Subcutaneous abdominal adipose tissue (tissue), 5 donors: ENCODE results near the gene GABPB2.

ENCODE experiments used
- H3K27ac ChIP-seq: one replicate; pipeline ENCODE4 v1.7.0; 2013; ENCODE audit warnings: low read depth, mild to moderate bottlenecking, inconsistent platforms, low read length, moderate library complexity
- H3K27me3 ChIP-seq, 5 donors: one replicate each; pipeline ENCODE4 v1.7.0; 2013; ENCODE audit warnings: low read length in 5 of 5, inconsistent platforms in 1 of 5; ENCODE audit not compliant: control insufficient read depth in 5 of 5, insufficient read depth in 4 of 5
- H3K36me3 ChIP-seq, 5 donors: one replicate each; pipeline ENCODE4 v1.7.0; 2013; ENCODE audit warnings: low read length in 5 of 5; ENCODE audit not compliant: control insufficient read depth in 5 of 5, insufficient read depth in 5 of 5
- H3K4me1 ChIP-seq, 5 donors: one replicate each; pipeline ENCODE4 v1.7.0; 2013; ENCODE audit warnings: low read length in 5 of 5, mild to moderate bottlenecking in 3 of 5, moderate library complexity in 1 of 5; ENCODE audit not compliant: control insufficient read depth in 5 of 5, insufficient read depth in 5 of 5
- H3K4me3 ChIP-seq, 5 donors: one replicate each; pipeline ENCODE4 v1.7.0; 2013; ENCODE audit warnings: low read length in 5 of 5, low read depth in 1 of 5
- H3K9ac ChIP-seq, 5 donors: one replicate each; pipeline ENCODE4 v1.7.0; 2013; ENCODE audit warnings: low read length in 5 of 5, mild to moderate bottlenecking in 4 of 5, moderate library complexity in 3 of 5
- H3K9me3 ChIP-seq, 5 donors: one replicate each; pipeline ENCODE4 v1.7.0; 2013; ENCODE audit warnings: low read length in 5 of 5; ENCODE audit not compliant: control insufficient read depth in 5 of 5
- donor health status: healthy.
- donor health status: healthy.
- donor health status: healthy.
- donor health status: healthy.
- donor health status: healthy.

The GABPB2 gene

DNA sequence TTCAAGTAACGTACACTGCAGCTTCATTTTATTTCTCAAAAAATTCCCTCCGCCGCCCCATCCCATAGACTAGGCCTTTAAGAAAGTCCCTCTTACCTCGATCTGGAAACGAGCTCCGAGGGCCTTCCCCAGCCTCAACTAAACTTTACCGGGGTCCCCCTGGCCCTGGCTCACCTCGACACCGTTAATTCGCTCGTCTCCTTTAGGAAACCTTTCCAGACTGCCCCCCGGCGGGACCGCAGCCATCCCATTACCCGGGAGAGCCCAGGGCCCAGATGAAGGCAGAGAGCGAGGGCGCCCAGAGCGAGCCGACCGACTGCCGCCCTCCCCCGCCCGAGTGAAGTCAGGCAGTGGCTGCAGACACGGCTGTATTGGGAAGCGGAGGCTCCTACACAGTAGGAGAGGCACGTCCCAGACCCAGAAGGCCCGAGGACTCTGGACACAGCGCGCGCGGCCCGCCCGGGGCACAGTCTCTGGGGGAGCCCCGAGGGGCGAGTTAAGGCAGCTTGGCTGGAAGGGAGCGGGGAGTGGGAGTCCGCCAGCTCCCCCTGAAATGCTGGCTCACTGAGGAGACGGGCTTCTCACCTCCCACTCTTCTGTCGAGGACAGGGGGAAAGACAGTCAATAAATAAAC is 61.3 kb downstream of the GABPB2 start:
- Histone ChIP-seq H3K4me3 (peak overlapping the region; percentile 64 to 76 (median 66)), H3K9ac (peak overlapping the region; percentile 33 to 76 (median 58)), H3K27ac (peak overlapping the region; percentile 60), H3K36me3 (peaks cover 0 to 35% (median 28%) of the 10 kb centered on the region in 5 donors), H3K27me3 (no peaks in the 10 kb centered on the region), H3K4me1 (peaks cover 0 to 21% (median 19%) of the 10 kb centered on the region in 5 donors), H3K9me3 (no peaks in the 10 kb centered on the region)

DNA sequence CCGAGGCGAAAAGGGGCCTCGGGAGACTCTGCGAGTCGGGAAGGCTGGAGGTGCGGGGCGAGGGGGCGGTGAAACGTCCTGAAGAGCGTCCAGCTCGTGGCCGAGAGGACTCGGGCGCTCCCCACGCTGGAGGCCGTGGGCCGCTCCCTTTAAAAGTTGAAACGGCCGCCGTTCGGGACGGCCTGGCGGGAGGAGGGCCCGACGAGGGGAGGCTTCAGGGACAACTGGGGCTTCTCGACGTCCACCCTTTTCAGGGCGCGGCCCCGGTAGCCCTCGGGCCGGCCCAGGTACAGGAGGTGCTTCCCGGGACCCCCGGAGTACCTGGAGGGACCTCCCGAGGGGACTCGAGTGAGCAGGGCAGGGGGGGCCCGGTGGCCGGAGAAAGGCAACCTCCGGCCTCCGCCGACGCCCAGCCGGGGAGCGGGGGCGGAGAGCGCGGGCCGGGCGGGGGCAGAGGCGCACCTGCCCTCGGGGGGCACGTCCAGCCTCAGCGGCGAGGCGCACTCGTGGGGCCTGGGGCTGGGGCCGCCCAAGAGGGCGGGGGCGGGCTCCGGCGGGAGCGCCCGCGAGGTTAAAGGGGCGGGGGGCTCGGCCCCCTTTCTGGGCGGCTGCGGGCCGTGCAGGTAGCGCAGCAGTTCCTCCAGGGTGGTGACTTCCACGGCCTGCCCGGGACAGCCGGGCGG is 61.9 kb downstream of the GABPB2 start:
- Histone ChIP-seq H3K27me3 (no peaks in the 10 kb centered on the region), H3K9ac (peak overlapping the region in 3 of 5 donors; percentile 33 to 76 (median 54)), H3K9me3 (no peaks in the 10 kb centered on the region), H3K4me1 (peaks cover 0 to 21% (median 19%) of the 10 kb centered on the region in 5 donors), H3K27ac (peak overlapping the region; percentile 60), H3K36me3 (peaks cover 0 to 38% (median 29%) of the 10 kb centered on the region in 5 donors), H3K4me3 (peak overlapping the region in 2 of 5 donors; percentile 65 to 68)

- Histone ChIP-seq H3K4me3 (no peak overlapping the region), H3K27ac (no peak overlapping the region), H3K9me3 (no peaks in the 10 kb centered on the region), H3K9ac (no peak overlapping the region), H3K4me1 (peaks cover 0 to 21% (median 19%) of the 10 kb centered on the region in 5 donors), H3K27me3 (no peaks in the 10 kb centered on the region), H3K36me3 (peaks cover 0 to 45% (median 29%) of the 10 kb centered on the region in 5 donors)
Measured at GRCh38 chr1:151133018-151133806, 62.7 kb downstream of the GABPB2 start.

DNA sequence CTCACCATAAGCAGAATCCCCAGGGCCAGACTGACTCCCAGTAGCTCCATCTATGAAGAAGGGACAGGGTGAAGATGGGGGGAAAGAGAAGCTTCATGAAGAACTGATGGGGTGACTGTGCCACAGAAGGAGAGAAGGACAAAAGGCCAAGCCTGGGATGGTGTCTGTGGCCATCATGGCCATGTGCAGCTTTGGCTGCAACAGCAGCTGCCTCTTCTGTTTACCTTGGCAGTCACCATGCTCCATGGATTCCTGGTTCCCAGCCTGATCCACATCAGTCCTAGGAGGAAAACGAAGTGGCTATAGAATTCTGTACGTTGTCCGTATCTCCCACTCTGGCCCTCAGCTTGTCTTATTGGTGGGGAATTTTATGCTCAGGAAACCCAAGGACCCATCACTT is 63.8 kb downstream of the GABPB2 start:
- Histone ChIP-seq H3K9ac (peak overlapping the region in 1 of 5 donors; percentile 21), H3K36me3 (peaks cover 0 to 55% (median 34%) of the 10 kb centered on the region in 5 donors), H3K9me3 (no peaks in the 10 kb centered on the region), H3K27ac (no peak overlapping the region), H3K4me3 (no peak overlapping the region), H3K4me1 (peaks cover 0 to 21% (median 19%) of the 10 kb centered on the region in 5 donors), H3K27me3 (no peaks in the 10 kb centered on the region)

GRCh38 chr1:151134991-151135390 is 64.4 kb downstream of the GABPB2 start:
- no peaks in the 10 kb centered on the region for H3K27me3 ChIP-seq
- no peak overlapping the region for H3K4me3 ChIP-seq
- H3K4me1 ChIP-seq, result peaks cover 0 to 21% (median 19%) of the 10 kb centered on the region in 5 donors

DNA sequence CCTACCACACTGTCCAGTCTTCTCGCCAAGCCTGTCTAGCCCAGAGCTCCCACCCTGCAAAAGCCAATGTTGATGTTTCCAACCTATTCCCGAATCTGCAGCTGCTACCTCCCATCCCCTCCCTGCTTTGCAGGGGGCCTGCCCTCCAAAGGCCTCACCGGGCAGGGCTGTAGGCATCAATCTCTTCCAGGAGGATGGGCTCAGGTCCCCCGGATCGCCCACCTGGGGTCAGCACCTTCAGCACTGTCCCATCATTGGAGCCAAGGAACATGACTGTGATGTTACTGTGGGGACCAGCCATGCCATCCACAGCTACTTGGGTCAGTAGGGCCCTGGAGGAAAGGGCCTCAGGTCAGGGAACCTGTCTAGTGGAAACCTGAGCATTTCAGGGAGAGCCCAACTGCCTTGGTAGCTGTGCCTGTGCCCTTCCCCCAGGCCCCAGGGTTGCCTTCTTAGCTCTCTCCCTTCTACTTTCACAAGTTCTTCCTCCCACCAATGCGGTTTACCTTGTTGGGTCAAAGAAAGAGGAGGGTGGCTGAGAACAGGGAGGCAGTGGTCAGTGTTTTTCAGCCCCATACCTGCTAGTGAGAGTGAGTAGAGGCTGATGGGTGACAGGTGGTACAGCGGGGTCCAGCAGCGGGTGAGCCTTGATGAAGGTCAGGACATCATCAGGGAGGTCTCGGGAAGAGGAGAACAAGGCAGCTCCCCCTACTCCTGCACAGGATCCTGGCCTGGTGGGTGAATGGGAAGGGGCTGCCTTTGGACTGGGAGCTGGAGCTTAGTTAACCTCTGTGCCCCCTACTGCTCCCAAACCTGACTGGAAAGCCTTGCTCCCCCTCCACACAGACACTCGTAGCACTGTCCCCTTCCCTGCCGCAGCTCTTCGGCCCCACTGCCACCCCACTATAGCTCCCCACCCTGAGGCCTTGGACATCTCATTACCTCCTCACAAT is 65.1 kb downstream of the GABPB2 start:
- Histone ChIP-seq H3K9ac (no peak overlapping the region), H3K27me3 (no peaks in the 10 kb centered on the region), H3K9me3 (no peaks in the 10 kb centered on the region), H3K4me1 (peaks cover 0 to 18% (median 15%) of the 10 kb centered on the region in 5 donors), H3K27ac (no peak overlapping the region), H3K36me3 (peaks cover 0 to 65% (median 44%) of the 10 kb centered on the region in 5 donors), H3K4me3 (no peak overlapping the region)

More at GRCh38 chr1:151134991-151135390, 64.4 kb downstream of the GABPB2 start:
- peaks cover 0 to 61% (median 40%) of the 10 kb centered on the region in 5 donors for H3K36me3 ChIP-seq
- no peaks in the 10 kb centered on the region for H3K9me3 ChIP-seq
- H3K27ac ChIP-seq, result no peak overlapping the region
- H3K9ac ChIP-seq, result no peak overlapping the region

GRCh38 chr1:151137789-151138188 is 67.2 kb downstream of the GABPB2 start:
- H3K9ac ChIP-seq, result no peak overlapping the region
- no peaks in the 10 kb centered on the region for H3K9me3 ChIP-seq
- H3K36me3 ChIP-seq, result peaks cover 0 to 68% (median 44%) of the 10 kb centered on the region in 5 donors
- no peak overlapping the region for H3K4me3 ChIP-seq
- no peaks in the 10 kb centered on the region for H3K4me1 ChIP-seq
- H3K27me3 ChIP-seq, result no peaks in the 10 kb centered on the region
- no peak overlapping the region for H3K27ac ChIP-seq

GRCh38 chr1:151142411-151143056 is 72.0 kb downstream of the GABPB2 start:
- no peak overlapping the region for H3K4me3 ChIP-seq
- H3K27me3 ChIP-seq, result no peaks in the 10 kb centered on the region
- no peak overlapping the region for H3K9ac ChIP-seq
- no peak overlapping the region for H3K27ac ChIP-seq
- H3K9me3 ChIP-seq, result no peaks in the 10 kb centered on the region
- H3K4me1 ChIP-seq, result peaks cover 3 to 42% (median 30%) of the 10 kb centered on the region in 5 donors
- peaks cover 0 to 29% (median 15%) of the 10 kb centered on the region in 5 donors for H3K36me3 ChIP-seq

DNA sequence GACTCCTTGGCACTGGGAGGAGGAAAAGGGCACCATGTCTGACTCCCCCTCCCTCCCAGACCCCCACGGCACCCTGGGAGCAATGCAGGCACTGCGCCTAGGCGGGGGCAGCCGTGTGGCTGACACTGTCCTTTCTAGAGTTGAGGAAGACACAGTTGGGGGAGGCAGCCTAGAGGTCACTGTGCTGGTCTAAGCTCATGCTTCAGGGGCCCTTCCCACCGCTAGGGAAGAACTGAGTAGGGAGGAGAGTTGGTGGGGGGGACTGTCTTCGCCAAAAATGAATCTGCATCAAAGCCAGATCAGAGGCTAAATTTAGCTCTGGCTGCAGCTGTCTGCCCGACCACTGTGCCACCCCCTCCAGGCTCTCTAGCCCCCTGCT is 72.5 kb downstream of the GABPB2 start:
- no peak overlapping the region for H3K9ac ChIP-seq
- H3K36me3 ChIP-seq, result peaks cover 0 to 24% (median 15%) of the 10 kb centered on the region in 5 donors
- no peaks in the 10 kb centered on the region for H3K9me3 ChIP-seq
- H3K27ac ChIP-seq, result no peak overlapping the region
- peaks cover 3 to 42% (median 30%) of the 10 kb centered on the region in 5 donors for H3K4me1 ChIP-seq
- H3K4me3 ChIP-seq, result no peak overlapping the region
- H3K27me3 ChIP-seq, result no peaks in the 10 kb centered on the region
